Fibroblast of peridontal ligament (primary cell): ENCODE data around the gene BACE2.

Experiments used
- DNase-seq: peaks from one replicate; pipeline ENCODE4 v3.0.0-alpha.2; 2010; ENCODE audit errors: extremely low read depth

BACE2 gene

DNA sequence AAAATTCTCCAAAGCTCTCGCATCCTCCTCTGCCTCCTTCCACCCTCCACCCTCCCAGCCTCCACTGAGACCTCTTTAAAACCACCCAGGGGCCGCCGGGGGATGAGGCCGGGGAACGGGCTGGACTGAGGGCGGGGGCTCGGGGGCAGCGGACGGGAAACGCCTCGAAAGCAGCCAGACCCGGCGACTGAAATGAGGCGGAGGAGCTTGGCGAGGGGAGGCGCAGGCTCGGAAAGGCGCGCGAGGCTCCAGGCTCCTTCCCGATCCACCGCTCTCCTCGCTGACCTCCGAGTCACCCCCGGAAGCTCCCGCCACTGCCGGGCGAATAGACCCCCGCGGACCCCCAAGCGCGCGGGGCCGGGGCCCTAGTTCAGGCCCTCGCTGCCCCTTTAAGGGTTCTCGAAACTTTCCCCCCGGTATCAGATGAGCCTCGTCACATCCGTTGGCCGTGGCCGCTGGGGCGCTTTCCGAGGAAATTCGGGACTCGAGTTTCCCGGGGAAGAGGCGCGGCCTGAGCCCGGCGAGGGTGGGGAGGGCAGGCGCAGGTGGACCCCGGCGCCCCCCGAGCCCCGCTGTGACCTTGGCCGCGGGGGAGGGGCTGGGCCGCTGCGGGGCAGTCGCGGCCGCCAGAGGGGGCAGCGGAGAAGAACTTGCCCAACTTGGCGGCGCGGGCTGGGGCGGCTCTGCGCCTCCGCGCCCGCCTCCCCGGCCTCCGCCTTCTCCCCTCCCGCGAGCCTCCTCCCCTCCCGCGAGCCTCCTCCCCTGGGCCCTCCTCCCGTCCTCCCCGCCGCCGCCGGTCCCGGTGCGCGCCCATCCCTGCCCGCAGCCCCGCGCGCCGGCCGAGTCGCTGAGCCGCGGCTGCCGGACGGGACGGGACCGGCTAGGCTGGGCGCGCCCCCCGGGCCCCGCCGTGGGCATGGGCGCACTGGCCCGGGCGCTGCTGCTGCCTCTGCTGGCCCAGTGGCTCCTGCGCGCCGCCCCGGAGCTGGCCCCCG is at the start of gene BACE2:
Gene BACE2, plus strand, starts transcription at position 813 of the 995 bp plus-strand sequence. Its CDS starts 104 bp downstream, at position 917.
- DNase-seq = peak; percentile 36

- no peak for DNase-seq
Observed at GRCh38 chr21:41119901-41120300, 48.1 kb upstream of the BACE2 start.

GRCh38 chr21:41120997-41121396 is 47.0 kb upstream of the BACE2 start:
- DNase-seq = no peak

GRCh38 chr21:41121785-41122415 is 46.1 kb upstream of the BACE2 start:
- DNase-seq = peak; percentile 23

DNA sequence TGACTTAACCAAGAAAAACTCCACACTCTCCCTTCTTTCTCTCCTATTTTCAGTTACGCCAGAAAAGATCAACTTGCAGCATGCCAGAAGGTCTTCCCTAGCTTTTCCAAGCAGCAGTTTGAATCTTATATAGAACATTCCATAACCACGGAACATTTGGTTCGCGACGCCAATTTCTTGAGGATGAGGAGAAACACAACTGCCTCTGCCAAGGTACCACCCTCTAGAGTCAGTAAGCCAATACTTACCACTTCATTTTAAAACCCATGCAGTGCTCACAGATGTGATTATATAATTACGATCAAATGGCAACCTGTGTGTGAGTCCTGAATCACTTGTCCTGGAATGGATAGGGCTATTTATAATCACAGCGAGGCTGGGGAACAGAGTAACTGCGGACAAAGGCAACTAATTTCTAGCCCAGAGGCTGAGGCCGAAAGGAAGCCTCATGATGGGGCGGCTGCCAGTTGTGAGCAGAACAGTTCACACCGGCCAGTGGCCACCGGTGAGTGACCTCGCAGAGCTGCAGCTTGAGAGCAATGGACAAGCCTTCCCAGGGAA is 43.2 kb upstream of the BACE2 start:
- DNase-seq = no peak

- DNase-seq = no peak
Observed at GRCh38 chr21:41128981-41129380, 39.0 kb upstream of the BACE2 start.

DNA sequence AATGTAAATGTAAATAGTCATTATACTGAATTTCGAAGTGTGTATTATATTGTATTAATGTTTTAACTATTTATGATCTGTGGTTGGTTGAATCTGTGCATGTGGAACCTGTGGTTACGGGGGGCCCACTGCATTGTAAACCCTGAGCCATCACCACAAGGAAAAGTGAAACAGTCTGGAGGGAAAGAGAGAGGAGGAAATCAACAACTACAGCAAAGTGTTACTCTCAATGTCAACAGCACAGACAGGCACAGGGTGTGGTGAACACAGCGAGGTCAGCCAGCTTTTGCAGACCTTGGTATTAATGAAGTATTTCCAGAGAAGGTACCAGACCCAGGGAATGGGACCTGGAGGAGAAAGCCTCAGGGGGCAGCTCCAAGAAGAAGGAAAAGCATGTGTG is 37.1 kb upstream of the BACE2 start:
- no peak for DNase-seq

DNA sequence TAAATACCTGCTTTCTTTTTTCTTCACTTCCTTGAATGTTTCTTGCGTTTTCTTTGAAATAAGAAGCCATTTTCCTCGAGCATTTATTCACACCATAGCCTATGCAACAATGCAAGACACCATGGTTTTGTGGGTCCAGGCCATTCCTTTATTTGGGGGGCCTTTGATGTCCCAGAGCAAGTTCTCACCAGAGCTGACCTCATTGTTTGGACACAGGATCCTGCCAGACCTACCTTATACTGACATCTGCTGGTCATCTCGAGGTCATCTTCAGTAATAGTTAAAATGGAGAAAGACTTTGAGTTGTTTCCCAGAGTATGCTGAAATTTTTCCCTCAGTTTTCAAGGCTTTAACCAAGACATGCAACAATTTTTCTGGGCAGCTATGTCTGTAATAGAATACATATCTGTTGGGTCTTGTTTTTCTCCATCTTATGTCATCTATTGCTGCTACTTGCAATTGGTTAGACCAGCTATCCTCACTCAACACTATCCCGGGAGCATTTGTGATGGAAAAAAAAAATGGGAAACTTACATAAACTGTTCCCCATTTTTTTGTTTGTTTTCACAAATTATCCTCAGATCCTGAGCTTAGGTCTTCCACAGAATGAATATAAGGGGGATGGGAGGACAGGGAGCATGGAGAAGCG is 34.0 kb upstream of the BACE2 start:
- DNase-seq = peak; percentile 37

GRCh38 chr21:41135746-41136145 is 32.2 kb upstream of the BACE2 start:
- DNase-seq = no peak

DNA sequence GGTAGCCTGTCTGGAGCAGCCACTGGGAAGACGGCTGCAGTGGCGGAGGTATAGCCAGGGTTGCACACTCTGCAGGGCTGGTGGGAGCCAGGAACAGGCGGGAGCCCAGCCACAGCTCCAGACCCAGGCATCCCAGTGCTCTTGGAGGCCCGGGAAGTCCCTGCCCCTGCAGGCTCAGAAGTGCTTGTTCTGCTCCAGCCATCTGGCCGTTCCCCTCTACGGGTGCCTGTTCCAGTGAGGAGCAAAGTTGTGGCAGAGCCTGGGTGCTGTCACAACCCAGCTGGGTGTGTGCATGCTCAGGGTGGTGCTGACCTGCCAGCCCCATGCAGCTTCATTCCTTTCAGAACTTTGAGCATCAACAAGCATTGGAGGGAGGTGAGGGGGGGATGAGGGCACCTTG is 31.7 kb upstream of the BACE2 start:
- DNase-seq = no peak

GRCh38 chr21:41137401-41137800 is 30.6 kb upstream of the BACE2 start:
- DNase-seq = no peak

GRCh38 chr21:41137889-41138288 is 30.1 kb upstream of the BACE2 start:
- DNase-seq = no peak

GRCh38 chr21:41138711-41139110 is 29.2 kb upstream of the BACE2 start:
- no peak for DNase-seq

DNA sequence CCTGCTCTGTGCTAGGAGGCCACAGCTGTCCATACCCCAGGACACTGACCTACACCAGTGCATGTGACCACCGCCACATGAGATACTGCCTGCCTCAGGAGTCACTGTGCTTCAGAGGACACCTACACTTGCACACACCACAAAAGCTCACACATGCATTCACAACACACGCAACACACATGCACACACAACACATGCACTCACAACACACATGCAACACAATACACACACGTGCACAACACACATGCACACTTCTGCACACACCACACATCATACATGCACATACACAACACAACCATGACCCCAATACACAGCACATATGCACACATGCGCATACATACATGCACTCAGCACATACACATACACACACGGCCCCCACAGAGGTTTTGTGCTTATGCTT is 28.7 kb upstream of the BACE2 start:
- DNase-seq = no peak

GRCh38 chr21:41139951-41140350 is 28.0 kb upstream of the BACE2 start:
- DNase-seq = no peak

DNA sequence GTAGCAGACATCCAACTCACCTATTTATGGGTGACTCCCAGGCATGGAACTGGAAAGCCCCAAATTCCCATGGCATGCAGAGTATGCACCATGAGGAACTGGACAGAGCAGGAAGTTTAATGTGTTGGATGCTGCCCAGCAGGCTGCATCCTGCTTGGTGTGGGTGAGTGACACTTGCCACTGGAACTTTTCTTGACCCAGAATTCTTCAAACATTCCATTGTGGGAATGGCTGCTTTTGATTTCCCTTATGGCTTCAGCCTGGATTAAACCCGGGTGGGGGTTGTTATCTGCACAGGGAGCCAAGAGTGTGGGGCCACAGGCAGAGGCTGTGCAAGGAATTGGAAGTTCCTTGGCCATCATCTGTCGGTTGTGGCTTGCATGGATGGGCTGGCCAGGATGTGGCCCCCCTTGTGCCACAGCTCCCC is 26.9 kb upstream of the BACE2 start:
- DNase-seq = no peak

- peak; percentile 9 for DNase-seq
Observed at GRCh38 chr21:41142051-41142795, 25.7 kb upstream of the BACE2 start.

GRCh38 chr21:41143596-41144325 is 24.2 kb upstream of the BACE2 start:
- DNase-seq = no peak

DNA sequence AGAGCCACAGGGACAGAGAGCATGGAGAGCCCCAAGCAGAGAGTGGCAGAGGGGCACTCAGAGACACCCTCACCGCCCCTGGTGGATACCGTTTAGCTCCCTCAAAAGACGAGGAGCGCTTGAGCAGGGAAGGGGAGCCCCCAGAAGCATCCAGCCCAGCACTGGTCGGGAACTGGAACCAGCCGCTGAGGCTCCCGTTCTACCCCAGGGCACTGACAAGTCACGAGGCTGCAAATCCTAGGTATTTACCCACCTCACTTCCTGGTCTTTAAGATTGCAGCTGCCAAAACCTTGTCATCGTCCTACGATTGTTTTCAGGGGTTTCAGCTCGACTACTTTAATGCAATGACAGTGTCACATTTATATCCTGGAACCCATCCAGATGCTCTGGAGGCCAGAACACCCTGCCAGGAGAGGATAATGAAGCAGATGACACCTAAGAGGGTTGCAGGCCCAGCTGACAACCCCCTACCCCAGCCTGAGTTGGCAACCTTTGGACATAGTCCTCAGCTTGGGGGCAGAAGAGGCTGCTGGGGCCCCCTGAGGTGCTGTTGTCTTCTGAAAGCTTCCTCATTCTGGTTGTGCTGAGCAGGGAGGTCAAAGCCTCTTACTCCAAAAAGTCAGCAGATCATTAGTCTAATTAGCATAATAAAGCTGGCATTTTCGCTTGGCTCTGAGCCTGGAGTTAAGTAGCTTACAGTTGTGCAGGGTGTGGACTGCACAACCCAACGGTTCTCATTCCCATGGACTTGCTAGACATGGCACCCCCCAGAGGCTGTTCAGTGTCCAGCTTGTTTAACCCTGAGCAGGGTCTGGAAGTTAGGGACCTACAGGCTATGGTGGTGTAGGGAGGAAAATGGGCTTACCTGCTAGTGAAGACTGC is 20.6 kb upstream of the BACE2 start:
- no peak for DNase-seq

GRCh38 chr21:41147979-41148355 is 20.0 kb upstream of the BACE2 start:
- no peak for DNase-seq
